ENCODE measurements around the gene SKP1.

SKP1 gene

GRCh38 chr5:134113902-134114875 is 62.6 kb downstream of the SKP1 start, which contains the start of gene TCF7:
Gene TCF7 (plus strand): TSS chr5:134114681. CDS start chr5:134114907, 226 bp downstream.
- Histone ChIP-seq H3K27ac (peak within 1 kb of the TSS; percentile 51), H3K9me3 (ENCODE audit: severe bottlenecking) (no peaks in the 10 kb centered on the region), H3K27me3 (ENCODE audit: insufficient read depth, low read depth, severe bottlenecking) (no peaks in the 10 kb centered on the region), H3K36me3 (peaks cover 19% of the 10 kb centered on the region; the same call in 1 of the 2 replicates), H3K4me3 (ENCODE audit: low read depth, low read length) (peak within 1 kb of the TSS; percentile 72)
- DNase-seq, result peak; percentile 75
- no peak for TF ChIP-seq CTCF (IDR thresholded peaks at IDR 0.05; ENCODE audit: low read depth, low read length)

DNA sequence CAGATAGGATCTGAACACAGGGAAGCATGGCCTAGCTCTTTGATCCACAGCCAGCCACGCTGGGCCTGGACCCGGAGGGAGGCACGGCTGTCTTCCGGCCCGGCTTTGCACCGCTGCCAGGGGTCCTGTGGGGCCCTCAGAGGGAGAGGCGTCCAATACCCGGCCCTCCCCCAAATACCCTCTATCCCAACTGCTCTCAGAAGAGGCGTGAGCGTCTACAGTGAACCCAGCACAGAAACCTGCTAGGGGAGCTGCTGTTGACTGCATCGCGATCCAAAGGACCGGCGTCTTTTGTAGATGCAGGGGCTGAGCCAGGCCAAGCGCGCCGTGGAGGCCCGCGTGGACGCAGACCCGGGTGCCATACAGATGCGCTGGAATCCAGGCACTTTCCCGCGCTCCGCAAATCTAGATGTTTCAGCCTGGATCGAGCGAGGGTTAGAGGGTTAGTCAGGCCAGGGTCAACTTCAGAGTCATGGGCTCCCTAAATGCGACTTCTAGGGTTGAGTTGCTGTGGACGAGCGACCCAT is 63.3 kb downstream of the SKP1 start:
- DNase-seq, result no peak
- no peak overlapping the region for H3K27ac ChIP-seq

GRCh38 chr5:134112726-134113362 is 63.9 kb downstream of the SKP1 start:
- H3K36me3 ChIP-seq, result peaks cover 13% of the 10 kb centered on the region; the same call in 1 of the 2 replicates
- TF ChIP-seq CTCF (IDR thresholded peaks at IDR 0.05; ENCODE audit: low read depth, low read length), result no peak
- H3K9me3 ChIP-seq (ENCODE audit: severe bottlenecking), result no peaks in the 10 kb centered on the region
- no peak for DNase-seq
- no peak overlapping the region for H3K4me3 ChIP-seq (ENCODE audit: low read depth, low read length)
- no peak overlapping the region for H3K27ac ChIP-seq
- no peaks in the 10 kb centered on the region for H3K27me3 ChIP-seq (ENCODE audit: insufficient read depth, low read depth, severe bottlenecking)

More for the DNA sequence above, 63.3 kb downstream of the SKP1 start:
- no peaks in the 10 kb centered on the region for H3K9me3 ChIP-seq (ENCODE audit: severe bottlenecking)
- no peaks in the 10 kb centered on the region for H3K27me3 ChIP-seq (ENCODE audit: insufficient read depth, low read depth, severe bottlenecking)
- TF ChIP-seq CTCF (IDR thresholded peaks at IDR 0.05; ENCODE audit: low read depth, low read length), result no peak
- peaks cover 16% of the 10 kb centered on the region; the same call in 1 of the 2 replicates for H3K36me3 ChIP-seq
- no peak overlapping the region for H3K4me3 ChIP-seq (ENCODE audit: low read depth, low read length)

GRCh38 chr5:134111741-134112647 is 64.8 kb downstream of the SKP1 start:
- H3K9me3 ChIP-seq (ENCODE audit: severe bottlenecking), result no peaks in the 10 kb centered on the region
- no peak overlapping the region for H3K4me3 ChIP-seq (ENCODE audit: low read depth, low read length)
- no peaks in the 10 kb centered on the region for H3K27me3 ChIP-seq (ENCODE audit: insufficient read depth, low read depth, severe bottlenecking)
- no peak for TF ChIP-seq CTCF (IDR thresholded peaks at IDR 0.05; ENCODE audit: low read depth, low read length)
- no peak overlapping the region for H3K27ac ChIP-seq
- no peak for DNase-seq
- H3K36me3 ChIP-seq, result peaks cover 7% of the 10 kb centered on the region; the same call in 1 of the 2 replicates

- DNase-seq, result no peak
- Histone ChIP-seq H3K36me3 (no peaks in the 10 kb centered on the region), H3K9me3 (ENCODE audit: severe bottlenecking) (no peaks in the 10 kb centered on the region), H3K4me3 (ENCODE audit: low read depth, low read length) (no peak overlapping the region), H3K27ac (no peak overlapping the region), H3K27me3 (ENCODE audit: insufficient read depth, low read depth, severe bottlenecking) (no peaks in the 10 kb centered on the region)
- TF ChIP-seq CTCF (IDR thresholded peaks at IDR 0.05; ENCODE audit: low read depth, low read length), result no peak
Observed at GRCh38 chr5:134110382-134110781, 66.4 kb downstream of the SKP1 start.
